SK-N-SH (cell line): ENCODE data around the gene GPR63. TPM values are rescaled to one million over a fixed set of nuclear protein-coding genes. Genes with fewer than 3 reads are reported as not detected.

Experiments used
- CTCF ChIA-PET: fragments of 300-600, 350-600 bp; formaldehyde crosslinking; extraction: SDS; loops from one replicate; lab custom pipeline; 2021; lab: Yijun Ruan, JAX
- POLR2A ChIA-PET: fragments of 350-600 bp; sonication (Branson Sonifier 250); formaldehyde crosslinking; extraction: SDS; loops from one replicate; lab custom pipeline; 2020; ENCODE audit warnings: antibody characterized with exemption, inconsistent platforms; lab: Yijun Ruan, JAX
- DNase-seq: peaks from one replicate; pipeline ENCODE4 v3.0.0; 2012
- H2AFZ ChIP-seq: fragments of 200-600 bp; sonication (generic); 2 replicates; pipeline ENCODE4 v1.8.1; 2016; ENCODE audit warnings: antibody characterized with exemption, mild to moderate bottlenecking, low read depth
- H3F3A ChIP-seq: fragments of 200-600 bp; sonication (generic); replicated peaks from 2 replicates; pipeline ENCODE3; 2016; ENCODE audit warnings: antibody characterized with exemption, mild to moderate bottlenecking; ENCODE audit not compliant: insufficient read depth
- H3K27ac ChIP-seq, 2 experiments: fragments of 200-500 bp in 1 of 2; fragments of 200-600 bp in 1 of 2; sonication (Bioruptor generic) in 1 of 2; sonication (generic), shearing (Covaris generic) in 1 of 2; 2 replicates each; pipeline versions ENCODE4 v1.5.1 to v1.6.1; 2014 to 2016; ENCODE audit warnings: low read depth in 2 of 2, inconsistent platforms in 1 of 2, low read length in 1 of 2, mild to moderate bottlenecking in 1 of 2, mixed read lengths in 1 of 2
- H3K27me3 ChIP-seq: fragments of 200-600 bp; sonication (generic), shearing (Covaris generic); 2 replicates; pipeline ENCODE4 v1.6.1; 2016; ENCODE audit warnings: mixed run types; ENCODE audit not compliant: insufficient read depth
- H3K36me3 ChIP-seq, 2 experiments: fragments of 200-500 bp in 1 of 2; fragments of 200-600 bp in 1 of 2; sonication (Bioruptor generic) in 1 of 2; sonication (generic) in 1 of 2; replicated peaks in 1 of 2; 2 replicates each; pipeline versions ENCODE3 to v1.5.1; 2014 to 2016; ENCODE audit warnings: low read length in 1 of 2, mild to moderate bottlenecking in 1 of 2; ENCODE audit not compliant: insufficient read depth in 2 of 2, control insufficient read depth in 1 of 2
- H3K4me1 ChIP-seq, 2 experiments: fragments of 200-500 bp in 1 of 2; fragments of 200-600 bp in 1 of 2; sonication (Bioruptor generic) in 1 of 2; sonication (generic), shearing (Covaris generic) in 1 of 2; 2 replicates each; pipeline versions ENCODE4 v1.5.1 to v1.6.1; 2014 to 2016; ENCODE audit warnings: low read depth in 1 of 2, low read length in 1 of 2, mixed run types in 1 of 2; ENCODE audit not compliant: insufficient read depth in 2 of 2, control insufficient read depth in 1 of 2
- H3K4me2 ChIP-seq: fragments of 200-600 bp; sonication (generic), shearing (Covaris generic); 2 replicates; pipeline ENCODE4 v1.6.1; 2017; ENCODE audit warnings: mixed run types
- H3K4me3 ChIP-seq, 2 experiments: fragments of 200-500 bp in 1 of 2; fragments of 200-600 bp in 1 of 2; sonication (Bioruptor generic) in 1 of 2; sonication (generic), shearing (Covaris generic) in 1 of 2; 2 replicates each; pipeline versions ENCODE4 v1.5.1 to v1.8.1; 2014 to 2016; ENCODE audit warnings: low read depth in 2 of 2, inconsistent platforms in 1 of 2, low read length in 1 of 2, mild to moderate bottlenecking in 1 of 2, mixed read lengths in 1 of 2, moderate library complexity in 1 of 2
- H3K79me2 ChIP-seq: fragments of 200-600 bp; sonication (generic); 2 replicates; pipeline ENCODE4 v1.8.1; 2017; ENCODE audit warnings: mild to moderate bottlenecking; ENCODE audit not compliant: insufficient read depth
- H3K9ac ChIP-seq: fragments of 200-600 bp; sonication (generic); 2 replicates; pipeline ENCODE4 v1.6.1; 2017; ENCODE audit warnings: mixed run types
- H3K9me2 ChIP-seq: fragments of 200-600 bp; sonication (generic); 2 replicates; pipeline ENCODE4 v1.6.1; 2017; ENCODE audit warnings: mixed run types
- H3K9me3 ChIP-seq: fragments of 200-600 bp; sonication (generic); 2 replicates; pipeline ENCODE4 v1.6.1; 2017; ENCODE audit warnings: mixed run types, mild to moderate bottlenecking, moderate library complexity
- H4K20me1 ChIP-seq: fragments of 200-600 bp; sonication (generic); 2 replicates; pipeline ENCODE4 v1.6.1; 2017; ENCODE audit warnings: mild to moderate bottlenecking, mixed run types; ENCODE audit not compliant: insufficient read depth
- CHD2 ChIP-seq: fragments of 150-350 bp; IDR thresholded peaks from 2 replicates; pipeline ENCODE4 v1.6.1; 2018; ENCODE audit warnings: low read length; ENCODE audit not compliant: partially characterized antibody
- GABPA ChIP-seq: IDR thresholded peaks from 2 replicates; pipeline ENCODE4 v1.4.0; 2012; ENCODE audit warnings: low read depth, mild to moderate bottlenecking
- MXI1 ChIP-seq: IDR thresholded peaks from 2 replicates; pipeline ENCODE4 v1.6.1; 2012; ENCODE audit warnings: mild to moderate bottlenecking, low read depth, low read length, improper control_type of control experiment
- NRF1 ChIP-seq: IDR thresholded peaks from 2 replicates; pipeline ENCODE4 v1.6.1; 2012; ENCODE audit warnings: low read depth, mild to moderate bottlenecking, low read length
- RAD21 ChIP-seq: IDR thresholded peaks from 2 replicates; pipeline ENCODE4 v1.6.1; 2012; ENCODE audit warnings: mild to moderate bottlenecking, low read length
- SIN3A ChIP-seq: IDR thresholded peaks from 2 replicates; pipeline ENCODE4 v1.6.1; 2012; ENCODE audit warnings: low read depth, mild to moderate bottlenecking, low read length, moderate library complexity, borderline replicate concordance
- SMC3 ChIP-seq: IDR thresholded peaks from 2 replicates; pipeline ENCODE4 v1.6.1; 2012; ENCODE audit warnings: low read depth, low read length, improper control_type of control experiment
- WGBS: methylation state at CpG from one replicate; pipeline ENCODE4 v1.1.6; 2017; ENCODE audit warnings: low lambda C conversion rate; 5-methylcytosine and 5-hydroxymethylcytosine counted together
- polyA plus RNA-seq, 3 experiments: library from polyadenylated mRNA; depleted of rRNA; stranded (reverse); fragments of >200 nt; gene quantifications; 2 replicates each; pipeline ENCODE4 v1.2.3, GENCODE V29; 2012
- TF ChIP-seq, protein P1 (sequence below): IDR thresholded peaks from 2 replicates; pipeline ENCODE4 v1.6.1; 2012; ENCODE audit warnings: mild to moderate bottlenecking, low read depth, low read length, moderate library complexity
- TF ChIP-seq, protein P2 (sequence below): IDR thresholded peaks from 2 replicates; pipeline ENCODE4; 2012
- TF ChIP-seq, protein P3 (sequence below): IDR thresholded peaks from 2 replicates; pipeline ENCODE4 v1.4.0; 2012; ENCODE audit warnings: low read depth
- TF ChIP-seq, protein P4 (sequence below): fragments of 200-600 bp; sonication (generic); IDR thresholded peaks from 2 replicates; pipeline ENCODE4 v1.6.1; 2017; ENCODE audit warnings: antibody characterized with exemption, mild to moderate bottlenecking, moderate library complexity

The GPR63 gene
- polyA plus RNA-seq, 1 of the 3 experiments (the other 2 are of a cell fraction) = 0.53 TPM

DNA sequence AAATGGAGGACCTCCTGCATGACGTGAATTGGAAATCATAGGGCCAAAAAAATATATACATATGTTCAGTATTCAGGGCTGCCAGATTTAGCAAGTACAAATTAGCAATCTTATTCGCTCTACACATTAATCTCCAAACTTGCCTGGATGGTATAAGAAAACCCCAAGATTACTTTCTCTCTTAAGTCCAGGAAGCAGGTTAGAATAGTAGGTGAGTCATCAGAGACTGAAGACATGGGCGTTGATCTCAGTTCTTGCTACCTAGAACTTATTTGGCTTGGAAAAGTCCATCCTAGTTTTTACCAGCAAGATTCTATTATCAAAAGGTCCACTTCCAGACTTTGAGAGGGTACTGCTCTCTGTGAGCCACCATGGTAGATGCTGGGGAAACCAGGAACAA lies 47.4 kb downstream of the GPR63 start (continued):
- TF ChIP-seq, protein P1, sequence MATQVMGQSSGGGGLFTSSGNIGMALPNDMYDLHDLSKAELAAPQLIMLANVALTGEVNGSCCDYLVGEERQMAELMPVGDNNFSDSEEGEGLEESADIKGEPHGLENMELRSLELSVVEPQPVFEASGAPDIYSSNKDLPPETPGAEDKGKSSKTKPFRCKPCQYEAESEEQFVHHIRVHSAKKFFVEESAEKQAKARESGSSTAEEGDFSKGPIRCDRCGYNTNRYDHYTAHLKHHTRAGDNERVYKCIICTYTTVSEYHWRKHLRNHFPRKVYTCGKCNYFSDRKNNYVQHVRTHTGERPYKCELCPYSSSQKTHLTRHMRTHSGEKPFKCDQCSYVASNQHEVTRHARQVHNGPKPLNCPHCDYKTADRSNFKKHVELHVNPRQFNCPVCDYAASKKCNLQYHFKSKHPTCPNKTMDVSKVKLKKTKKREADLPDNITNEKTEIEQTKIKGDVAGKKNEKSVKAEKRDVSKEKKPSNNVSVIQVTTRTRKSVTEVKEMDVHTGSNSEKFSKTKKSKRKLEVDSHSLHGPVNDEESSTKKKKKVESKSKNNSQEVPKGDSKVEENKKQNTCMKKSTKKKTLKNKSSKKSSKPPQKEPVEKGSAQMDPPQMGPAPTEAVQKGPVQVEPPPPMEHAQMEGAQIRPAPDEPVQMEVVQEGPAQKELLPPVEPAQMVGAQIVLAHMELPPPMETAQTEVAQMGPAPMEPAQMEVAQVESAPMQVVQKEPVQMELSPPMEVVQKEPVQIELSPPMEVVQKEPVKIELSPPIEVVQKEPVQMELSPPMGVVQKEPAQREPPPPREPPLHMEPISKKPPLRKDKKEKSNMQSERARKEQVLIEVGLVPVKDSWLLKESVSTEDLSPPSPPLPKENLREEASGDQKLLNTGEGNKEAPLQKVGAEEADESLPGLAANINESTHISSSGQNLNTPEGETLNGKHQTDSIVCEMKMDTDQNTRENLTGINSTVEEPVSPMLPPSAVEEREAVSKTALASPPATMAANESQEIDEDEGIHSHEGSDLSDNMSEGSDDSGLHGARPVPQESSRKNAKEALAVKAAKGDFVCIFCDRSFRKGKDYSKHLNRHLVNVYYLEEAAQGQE = no peak
- TF ChIP-seq MXI1 = no peak
- TF ChIP-seq SMC3 = no peak
- no peak for TF ChIP-seq GABPA
- TF ChIP-seq, protein P2, sequence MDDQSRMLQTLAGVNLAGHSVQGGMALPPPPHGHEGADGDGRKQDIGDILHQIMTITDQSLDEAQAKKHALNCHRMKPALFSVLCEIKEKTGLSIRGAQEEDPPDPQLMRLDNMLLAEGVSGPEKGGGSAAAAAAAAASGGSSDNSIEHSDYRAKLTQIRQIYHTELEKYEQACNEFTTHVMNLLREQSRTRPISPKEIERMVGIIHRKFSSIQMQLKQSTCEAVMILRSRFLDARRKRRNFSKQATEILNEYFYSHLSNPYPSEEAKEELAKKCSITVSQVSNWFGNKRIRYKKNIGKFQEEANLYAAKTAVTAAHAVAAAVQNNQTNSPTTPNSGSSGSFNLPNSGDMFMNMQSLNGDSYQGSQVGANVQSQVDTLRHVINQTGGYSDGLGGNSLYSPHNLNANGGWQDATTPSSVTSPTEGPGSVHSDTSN = no peak
- TF ChIP-seq CHD2 = no peak

DNA sequence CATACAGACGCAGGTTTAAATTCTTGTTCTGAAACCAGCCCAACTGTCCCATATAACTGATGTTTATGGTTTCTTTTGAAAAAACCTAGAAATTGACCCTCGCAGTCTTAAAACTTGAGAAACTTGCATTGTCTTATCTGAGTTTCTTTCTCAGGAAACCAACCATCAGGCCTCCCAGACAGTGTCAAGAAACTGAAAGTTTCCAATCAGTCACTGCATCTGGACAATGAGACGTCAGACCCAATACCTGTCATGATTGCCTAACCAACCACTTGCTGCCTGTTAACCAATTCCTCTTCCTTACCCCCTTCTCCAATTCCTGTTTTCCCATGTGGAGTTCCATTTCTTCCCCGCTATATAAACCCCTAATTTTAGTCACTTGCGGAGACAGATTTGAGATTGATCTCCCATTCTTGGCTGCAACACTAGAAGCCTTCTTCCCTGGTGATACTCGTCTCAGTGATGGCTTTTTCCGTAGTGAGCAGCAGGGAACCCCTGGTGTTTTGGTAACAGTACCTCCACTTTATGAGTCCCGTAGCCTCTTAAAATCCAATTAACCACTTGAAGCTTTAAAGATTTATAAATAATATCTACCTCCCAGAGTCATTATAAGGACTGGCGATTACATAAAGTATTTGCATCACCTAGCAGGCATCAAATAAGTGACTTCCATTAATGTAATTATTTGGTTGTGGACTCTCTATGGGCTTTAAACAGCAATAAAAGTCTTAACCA lies 49.3 kb downstream of the GPR63 start:
- Histone ChIP-seq H3K36me3 (no peaks in the 10 kb centered on the region), H3K9me2 (no peaks in the 10 kb centered on the region), H3K4me1 (peaks cover 0 to 10% of the 10 kb centered on the region in 2 experiments; a peak in 1 of 4 replicates), H3K27ac (no peak overlapping the region), H3F3A (no peaks in the 10 kb centered on the region), H3K27me3 (no peaks in the 10 kb centered on the region), H2AFZ (no peak overlapping the region), H3K79me2 (no peaks in the 10 kb centered on the region), H3K4me2 (no peak overlapping the region), H3K9ac (no peak overlapping the region), H3K4me3 (no peak overlapping the region), H4K20me1 (no peaks in the 10 kb centered on the region), H3K9me3 (no peaks in the 10 kb centered on the region)
- WGBS = 74% methylated on average over 9 of the region's 9 CpGs
- TF ChIP-seq RAD21 = no peak
- TF ChIP-seq SMC3 = no peak
- TF ChIP-seq, protein P3, sequence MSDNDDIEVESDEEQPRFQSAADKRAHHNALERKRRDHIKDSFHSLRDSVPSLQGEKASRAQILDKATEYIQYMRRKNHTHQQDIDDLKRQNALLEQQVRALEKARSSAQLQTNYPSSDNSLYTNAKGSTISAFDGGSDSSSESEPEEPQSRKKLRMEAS = no peak
- no peak for TF ChIP-seq SIN3A
- TF ChIP-seq MXI1 = no peak
- no peak for TF ChIP-seq NRF1
- TF ChIP-seq, protein P4, sequence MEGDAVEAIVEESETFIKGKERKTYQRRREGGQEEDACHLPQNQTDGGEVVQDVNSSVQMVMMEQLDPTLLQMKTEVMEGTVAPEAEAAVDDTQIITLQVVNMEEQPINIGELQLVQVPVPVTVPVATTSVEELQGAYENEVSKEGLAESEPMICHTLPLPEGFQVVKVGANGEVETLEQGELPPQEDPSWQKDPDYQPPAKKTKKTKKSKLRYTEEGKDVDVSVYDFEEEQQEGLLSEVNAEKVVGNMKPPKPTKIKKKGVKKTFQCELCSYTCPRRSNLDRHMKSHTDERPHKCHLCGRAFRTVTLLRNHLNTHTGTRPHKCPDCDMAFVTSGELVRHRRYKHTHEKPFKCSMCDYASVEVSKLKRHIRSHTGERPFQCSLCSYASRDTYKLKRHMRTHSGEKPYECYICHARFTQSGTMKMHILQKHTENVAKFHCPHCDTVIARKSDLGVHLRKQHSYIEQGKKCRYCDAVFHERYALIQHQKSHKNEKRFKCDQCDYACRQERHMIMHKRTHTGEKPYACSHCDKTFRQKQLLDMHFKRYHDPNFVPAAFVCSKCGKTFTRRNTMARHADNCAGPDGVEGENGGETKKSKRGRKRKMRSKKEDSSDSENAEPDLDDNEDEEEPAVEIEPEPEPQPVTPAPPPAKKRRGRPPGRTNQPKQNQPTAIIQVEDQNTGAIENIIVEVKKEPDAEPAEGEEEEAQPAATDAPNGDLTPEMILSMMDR = no peak
- CTCF ChIA-PET = no interaction called here
- no peak for DNase-seq
- POLR2A ChIA-PET = no interaction called here
